SU-DHL-6 (cell line): Measurements from ENCODE around the gene THOC1.

Experiments
- H2AFZ ChIP-seq: fragments of 200-600 bp; sonication (generic); 2 replicates; pipeline ENCODE4 v1.6.1; 2014; ENCODE audit warnings: low read depth, mild to moderate bottlenecking, moderate library complexity, mixed read lengths, antibody characterized with exemption, low read length; ENCODE audit not compliant: severe bottlenecking
- H3F3A ChIP-seq: fragments of 200-600 bp; shearing (Covaris generic); 2 replicates; pipeline ENCODE4 v1.6.0; 2016; ENCODE audit warnings: antibody characterized with exemption, mild to moderate bottlenecking; ENCODE audit not compliant: insufficient read depth
- H3K27ac ChIP-seq: fragments of 200-600 bp; sonication (generic); 2 replicates; pipeline ENCODE4 v1.5.1; 2016; ENCODE audit warnings: low read depth, mild to moderate bottlenecking, low read length, moderate library complexity, mixed read lengths
- H3K27me3 ChIP-seq: fragments of 200-600 bp; sonication (generic), shearing (Covaris generic); 2 replicates; pipeline ENCODE4 v1.6.0; 2014; ENCODE audit warnings: mild to moderate bottlenecking, low read length
- H3K36me3 ChIP-seq: fragments of 200-600 bp; sonication (generic); 2 replicates; pipeline ENCODE4 v1.6.1; 2014; ENCODE audit warnings: mild to moderate bottlenecking, low read length, mixed read lengths
- H3K4me2 ChIP-seq: fragments of 300-600, 200-600 bp; shearing (Covaris generic), sonication (generic); 2 replicates; pipeline ENCODE4 v1.6.0; 2014; ENCODE audit warnings: low read length, low read depth, mild to moderate bottlenecking; ENCODE audit not compliant: poor library complexity, severe bottlenecking
- H3K4me3 ChIP-seq: fragments of 200-600 bp; sonication (generic); 2 replicates; pipeline ENCODE4 v1.5.1; 2014; ENCODE audit warnings: antibody characterized with exemption, low read length, mild to moderate bottlenecking, mixed read lengths; ENCODE audit not compliant: insufficient read depth, poor library complexity, severe bottlenecking
- H3K79me2 ChIP-seq: fragments of 200-600 bp; sonication (generic); 2 replicates; pipeline ENCODE4 v1.6.1; 2014; ENCODE audit warnings: mild to moderate bottlenecking, low read length, moderate library complexity; ENCODE audit not compliant: insufficient read depth
- H3K9ac ChIP-seq: fragments of 200-600 bp; sonication (generic); 2 replicates; pipeline ENCODE4 v1.7.0; 2014; ENCODE audit warnings: mild to moderate bottlenecking, low read length
- H3K9me2 ChIP-seq: fragments of 200-600 bp; sonication (generic); replicated peaks from 2 replicates; pipeline ENCODE4 v1.6.1; 2014; ENCODE audit warnings: low read length; ENCODE audit not compliant: insufficient read depth
- H3K9me3 ChIP-seq: fragments of 200-600 bp; sonication (generic); 2 replicates; pipeline ENCODE4 v1.6.1; 2014; ENCODE audit warnings: low read length, mixed read lengths; ENCODE audit not compliant: insufficient read depth
- H4K20me1 ChIP-seq: fragments of 200-600 bp; sonication (generic); 2 replicates; pipeline ENCODE4 v1.6.1; 2014; ENCODE audit warnings: low read depth, mild to moderate bottlenecking, antibody characterized with exemption, low read length, moderate library complexity, mixed read lengths
- EZH2phosphoT487 ChIP-seq: fragments of 200-600 bp; sonication (generic), shearing (Covaris generic); conservative IDR thresholded peaks from 2 replicates; pipeline ENCODE4 v1.6.1; 2018; ENCODE audit warnings: mild to moderate bottlenecking, antibody characterized with exemption, low read length, moderate library complexity, mixed read lengths
- TF ChIP-seq, protein P1 (sequence below): fragments of 200-600 bp; sonication (generic); IDR thresholded peaks from one replicate; pipeline ENCODE4 v1.5.1; 2017; ENCODE audit warnings: antibody characterized with exemption, mild to moderate bottlenecking, low read length, moderate library complexity; ENCODE audit not compliant: insufficient read depth, poor library complexity, severe bottlenecking

THOC1 gene

DNA sequence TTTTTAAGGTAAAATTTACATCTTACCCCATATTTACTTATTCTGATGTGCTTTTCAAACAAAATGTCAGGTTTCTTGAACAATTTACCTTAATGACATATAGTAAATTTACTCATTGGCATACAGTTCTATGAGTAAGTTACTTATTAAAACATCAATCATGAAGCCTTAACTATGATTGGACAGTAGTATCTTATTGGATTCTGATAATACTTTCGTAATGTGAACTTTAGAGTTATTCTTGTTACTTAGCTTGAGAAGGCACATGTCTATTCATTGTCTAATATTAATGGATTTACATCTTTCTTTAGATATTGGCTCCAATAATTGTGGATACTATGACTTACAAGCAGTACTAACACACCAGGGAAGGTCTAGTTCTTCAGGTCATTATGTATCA lies 57.8 kb downstream of the THOC1 start:
- Histone ChIP-seq H3K27me3 (no peaks in the 10 kb centered on the region), H3K4me3 (no peak overlapping the region), H4K20me1 (no peaks in the 10 kb centered on the region), H3K27ac (no peak overlapping the region), H2AFZ (no peak overlapping the region), H3K9me3 (no peaks in the 10 kb centered on the region), H3K36me3 (peaks cover 68% of the 10 kb centered on the region), H3K4me2 (no peak overlapping the region), H3K9ac (no peak overlapping the region), H3F3A (peaks cover 3% of the 10 kb centered on the region; the same call in 1 of the 2 replicates), H3K79me2 (no peaks in the 10 kb centered on the region), H3K9me2 (no peaks in the 10 kb centered on the region)
- no peak for TF ChIP-seq EZH2phosphoT487
- TF ChIP-seq, protein P1, sequence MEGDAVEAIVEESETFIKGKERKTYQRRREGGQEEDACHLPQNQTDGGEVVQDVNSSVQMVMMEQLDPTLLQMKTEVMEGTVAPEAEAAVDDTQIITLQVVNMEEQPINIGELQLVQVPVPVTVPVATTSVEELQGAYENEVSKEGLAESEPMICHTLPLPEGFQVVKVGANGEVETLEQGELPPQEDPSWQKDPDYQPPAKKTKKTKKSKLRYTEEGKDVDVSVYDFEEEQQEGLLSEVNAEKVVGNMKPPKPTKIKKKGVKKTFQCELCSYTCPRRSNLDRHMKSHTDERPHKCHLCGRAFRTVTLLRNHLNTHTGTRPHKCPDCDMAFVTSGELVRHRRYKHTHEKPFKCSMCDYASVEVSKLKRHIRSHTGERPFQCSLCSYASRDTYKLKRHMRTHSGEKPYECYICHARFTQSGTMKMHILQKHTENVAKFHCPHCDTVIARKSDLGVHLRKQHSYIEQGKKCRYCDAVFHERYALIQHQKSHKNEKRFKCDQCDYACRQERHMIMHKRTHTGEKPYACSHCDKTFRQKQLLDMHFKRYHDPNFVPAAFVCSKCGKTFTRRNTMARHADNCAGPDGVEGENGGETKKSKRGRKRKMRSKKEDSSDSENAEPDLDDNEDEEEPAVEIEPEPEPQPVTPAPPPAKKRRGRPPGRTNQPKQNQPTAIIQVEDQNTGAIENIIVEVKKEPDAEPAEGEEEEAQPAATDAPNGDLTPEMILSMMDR: no peak

DNA sequence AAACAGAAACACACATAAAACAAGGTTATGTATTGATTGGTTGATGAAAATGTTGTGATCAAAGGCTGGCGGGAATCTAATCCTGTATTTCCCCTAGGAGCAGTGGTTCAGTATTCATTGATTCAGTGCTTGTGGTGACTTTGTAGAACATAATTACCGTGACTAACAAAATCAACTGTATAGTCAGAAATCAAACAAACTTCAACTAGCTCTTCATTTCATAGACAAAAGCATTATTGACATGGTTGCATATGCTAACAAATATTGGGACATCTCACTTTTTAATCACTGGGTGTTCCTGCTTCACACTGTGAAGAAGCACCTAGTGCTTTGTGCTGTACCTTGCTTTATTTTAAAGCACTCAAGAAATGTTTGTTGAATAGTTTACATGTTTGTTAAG lies 68.1 kb downstream of the THOC1 start:
- H3K36me3 ChIP-seq: peaks cover 39% of the 10 kb centered on the region
- no peak overlapping the region for H3K4me2 ChIP-seq
- TF ChIP-seq, protein P1: no peak
- TF ChIP-seq EZH2phosphoT487: no peak
- no peaks in the 10 kb centered on the region for H3K9me2 ChIP-seq
- H3K79me2 ChIP-seq: no peaks in the 10 kb centered on the region
- H3K27ac ChIP-seq: no peak overlapping the region
- no peak overlapping the region for H3K9ac ChIP-seq
- no peak overlapping the region for H2AFZ ChIP-seq
- H3K27me3 ChIP-seq: no peaks in the 10 kb centered on the region
- 0 out of 2 replicates have a peak, but pooled peaks cover 4% of the 10 kb centered on the region for H4K20me1 ChIP-seq
- no peak overlapping the region for H3K4me3 ChIP-seq
- no peaks in the 10 kb centered on the region for H3K9me3 ChIP-seq
- no peaks in the 10 kb centered on the region for H3F3A ChIP-seq

DNA sequence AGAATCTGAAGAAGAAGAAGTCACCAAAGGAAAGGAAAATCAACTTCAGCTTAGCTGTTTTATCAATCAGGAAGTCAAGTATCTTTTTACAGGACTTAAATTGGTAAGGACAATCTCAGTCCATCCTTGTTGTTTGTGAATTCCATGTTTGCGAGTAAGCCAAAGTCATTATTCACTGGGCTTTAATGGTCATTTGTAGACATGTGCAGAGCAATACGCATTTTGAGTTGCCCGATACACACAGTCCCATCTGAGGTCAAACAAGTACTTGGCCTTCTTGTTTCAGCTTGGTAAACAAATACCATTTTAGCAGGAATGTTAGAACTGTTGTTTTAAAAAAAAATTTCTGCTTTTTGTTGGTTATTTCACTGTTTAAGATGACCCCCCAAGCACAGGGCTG lies 68.6 kb downstream of the THOC1 start:
- Histone ChIP-seq H3K27ac (no peak overlapping the region), H3K27me3 (no peaks in the 10 kb centered on the region), H3K79me2 (no peaks in the 10 kb centered on the region), H3K9me3 (no peaks in the 10 kb centered on the region), H3K9me2 (no peaks in the 10 kb centered on the region), H3K4me3 (no peak overlapping the region), H3K4me2 (no peak overlapping the region), H2AFZ (no peak overlapping the region), H3F3A (no peaks in the 10 kb centered on the region), H3K36me3 (peaks cover 37% of the 10 kb centered on the region), H3K9ac (no peak overlapping the region), H4K20me1 (0 out of 2 replicates have a peak, but pooled peaks cover 4% of the 10 kb centered on the region)
- TF ChIP-seq EZH2phosphoT487: no peak
- TF ChIP-seq, protein P1: no peak

DNA sequence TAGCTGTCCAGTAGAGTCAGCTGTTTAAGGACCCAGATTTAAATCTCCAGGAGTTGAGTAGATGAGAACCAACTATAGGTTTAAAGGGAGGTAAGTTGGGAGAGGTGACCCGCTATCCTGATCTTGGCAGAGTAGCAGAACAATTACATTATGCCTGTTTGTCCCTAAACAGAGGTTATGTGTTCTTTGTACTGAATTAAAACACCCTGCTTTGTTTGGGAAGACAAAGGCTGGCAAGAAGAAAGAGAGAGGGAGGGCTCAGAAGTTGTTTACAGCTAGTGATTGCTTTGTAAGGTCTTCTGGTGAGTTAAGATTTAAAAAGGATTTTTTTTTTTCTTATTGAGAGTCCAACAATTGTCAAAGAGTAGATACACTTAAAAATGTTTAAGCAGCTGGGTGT lies 72.2 kb downstream of the THOC1 start:
- Histone ChIP-seq H3K27me3 (no peaks in the 10 kb centered on the region), H3K9ac (no peak overlapping the region), H3K4me2 (no peak overlapping the region), H3K79me2 (peaks cover 15% of the 10 kb centered on the region; the same call in 1 of the 2 replicates), H3F3A (no peaks in the 10 kb centered on the region), H3K9me3 (no peaks in the 10 kb centered on the region), H3K4me3 (no peak overlapping the region), H2AFZ (no peak overlapping the region), H3K36me3 (peaks cover 25% of the 10 kb centered on the region), H4K20me1 (no peaks in the 10 kb centered on the region), H3K9me2 (no peaks in the 10 kb centered on the region), H3K27ac (no peak overlapping the region)
- TF ChIP-seq, protein P1: no peak
